IMR-90 (cell line): ENCODE results near the gene PLD3. TPM values are rescaled to one million over a fixed set of nuclear protein-coding genes. Genes with fewer than 3 reads are reported as not detected.

ENCODE experiments used
- ATAC-seq: fragments of 200-7000 bp; cut with Tn5 transposase; 2 replicates; pipeline ENCODE4 v1.9.1; 2020; ENCODE audit warnings: low read depth, mild to moderate bottlenecking, moderate library complexity
- Bru-seq: library from RNA; stranded (reverse); fragments of 400-500 nt; gene quantifications from one replicate; lab custom pipeline; 2021; lab: Mats Ljungman, UMichigan
- BruChase-seq, 2 experiments: library from RNA; stranded (reverse); fragments of 400-500 nt; gene quantifications; one replicate each; lab custom pipeline; 2021; lab: Mats Ljungman, UMichigan
- BruUV-seq: library from RNA; stranded (reverse); fragments of 400-500 nt; replicated peaks from 2 replicates; lab custom pipeline; 2021; lab: Mats Ljungman, UMichigan
- CTCF ChIA-PET: fragments of 300-600 bp; formaldehyde crosslinking; extraction: SDS; loops from one replicate; lab custom pipeline; 2021; ENCODE audit warnings: antibody characterized with exemption; lab: Yijun Ruan, JAX
- POLR2A ChIA-PET: fragments of 300-600 bp; sonication (Branson Sonifier 250); formaldehyde crosslinking; loops from one replicate; lab custom pipeline; 2022; ENCODE audit warnings: antibody characterized with exemption; ENCODE audit not compliant: unreplicated experiment; lab: Charles Lee
- DNase-seq: peaks from one replicate; pipeline ENCODE4 v3.0.0; 2013
- H2AFZ ChIP-seq: replicated peaks from 2 replicates; pipeline ENCODE3; 2013; ENCODE audit warnings: low read length, mild to moderate bottlenecking; ENCODE audit not compliant: poor library complexity
- H2AK5ac ChIP-seq: 2 replicates; pipeline ENCODE4 v1.6.1; 2013; ENCODE audit warnings: low read depth, low read length, inconsistent platforms
- H2AK9ac ChIP-seq: replicated peaks from 2 replicates; pipeline ENCODE3; 2013; ENCODE audit warnings: mild to moderate bottlenecking, low read depth, low read length, moderate library complexity; ENCODE audit not compliant: poor library complexity
- H2BK120ac ChIP-seq: 2 replicates; pipeline ENCODE4 v1.6.1; 2013; ENCODE audit warnings: low read depth, low read length, inconsistent platforms
- H2BK15ac ChIP-seq: 3 replicates; pipeline ENCODE4 v1.6.1; 2013; ENCODE audit warnings: low read depth, low read length, inconsistent platforms
- H2BK20ac ChIP-seq: 2 replicates; pipeline ENCODE4 v1.6.1; 2013; ENCODE audit warnings: low read depth, mild to moderate bottlenecking, inconsistent platforms, low read length, moderate library complexity
- H2BK5ac ChIP-seq: 2 replicates; pipeline ENCODE4 v1.6.1; 2013; ENCODE audit warnings: mild to moderate bottlenecking, low read depth, low read length, inconsistent platforms; ENCODE audit not compliant: poor library complexity, severe bottlenecking
- H3K14ac ChIP-seq: replicated peaks from 2 replicates; pipeline ENCODE4 v1.6.1; 2013; ENCODE audit warnings: low read depth, low read length, inconsistent platforms
- H3K18ac ChIP-seq: 2 replicates; pipeline ENCODE4 v1.6.1; 2013; ENCODE audit warnings: low read depth, low read length, control low read depth
- H3K23ac ChIP-seq: 2 replicates; pipeline ENCODE4 v1.6.1; 2013; ENCODE audit warnings: low read depth, low read length, inconsistent platforms
- H3K27ac ChIP-seq: 2 replicates; pipeline ENCODE4 v1.5.1; 2013; ENCODE audit warnings: mild to moderate bottlenecking, control low read depth, low read length; ENCODE audit not compliant: insufficient read depth
- H3K27me3 ChIP-seq: 2 replicates; pipeline ENCODE4 v1.6.1; 2013; ENCODE audit warnings: low read length; ENCODE audit not compliant: control insufficient read depth, insufficient read depth
- H3K36me3 ChIP-seq: 2 replicates; pipeline ENCODE4 v1.6.1; 2013; ENCODE audit warnings: low read length, mixed read lengths; ENCODE audit not compliant: control insufficient read depth, insufficient read depth
- H3K4ac ChIP-seq: 2 replicates; pipeline ENCODE4 v1.6.1; 2013; ENCODE audit warnings: low read depth, low read length, inconsistent platforms
- H3K4me1 ChIP-seq: 2 replicates; pipeline ENCODE4 v1.6.1; 2013; ENCODE audit warnings: low read length, mixed read lengths; ENCODE audit not compliant: control insufficient read depth, insufficient read depth
- H3K4me2 ChIP-seq: 2 replicates; pipeline ENCODE4 v1.6.1; 2013; ENCODE audit warnings: low read depth, mild to moderate bottlenecking, control low read depth, low read length, moderate library complexity
- H3K4me3 ChIP-seq: 2 replicates; pipeline ENCODE4 v1.5.1; 2013; ENCODE audit warnings: low read depth, mild to moderate bottlenecking, control low read depth, low read length, moderate library complexity; ENCODE audit not compliant: insufficient read depth
- H3K56ac ChIP-seq: 2 replicates; pipeline ENCODE4 v1.6.1; 2013; ENCODE audit warnings: low read length, inconsistent platforms; ENCODE audit not compliant: insufficient read depth; ENCODE audit errors: extremely low read depth
- H3K79me1 ChIP-seq, 2 experiments: 2 replicates each; pipeline ENCODE4 v1.6.1; 2013; ENCODE audit warnings: low read length in 2 of 2, inconsistent platforms in 1 of 2, low read depth in 1 of 2
- H3K9ac ChIP-seq: 2 replicates; pipeline ENCODE4 v1.6.1; 2013; ENCODE audit warnings: low read depth, low read length, control low read depth
- H3K9me1 ChIP-seq: 2 replicates; pipeline ENCODE4 v1.6.1; 2013; ENCODE audit warnings: low read length, inconsistent platforms; ENCODE audit not compliant: insufficient read depth
- H3K9me3 ChIP-seq: 2 replicates; pipeline ENCODE4 v1.6.1; 2013; ENCODE audit warnings: low read length; ENCODE audit not compliant: control insufficient read depth, insufficient read depth
- H4K20me1 ChIP-seq: 2 replicates; pipeline ENCODE4 v1.6.1; 2013; ENCODE audit warnings: low read length, inconsistent platforms; ENCODE audit not compliant: insufficient read depth
- H4K5ac ChIP-seq: 2 replicates; pipeline ENCODE4 v1.6.1; 2013; ENCODE audit warnings: mild to moderate bottlenecking, low read depth, low read length, control low read depth
- H4K8ac ChIP-seq, 2 experiments: 2 replicates each; pipeline ENCODE4 v1.6.1; 2013; ENCODE audit warnings: low read depth in 2 of 2, low read length in 2 of 2, control low read depth in 1 of 2, inconsistent platforms in 1 of 2
- H4K91ac ChIP-seq: 2 replicates; pipeline ENCODE4 v1.6.1; 2013; ENCODE audit warnings: low read depth, low read length, inconsistent platforms; ENCODE audit not compliant: insufficient read depth
- CEBPB ChIP-seq: IDR thresholded peaks from 2 replicates; pipeline ENCODE4 v1.6.1; 2012; ENCODE audit warnings: low read depth, low read length, improper control_type of control experiment
- CTCF ChIP-seq: conservative IDR thresholded peaks from 2 replicates; pipeline ENCODE4 v1.5.1; 2012; ENCODE audit warnings: mild to moderate bottlenecking, low read depth, low read length, improper control_type of control experiment
- FOS ChIP-seq: fragments of 150-350 bp; IDR thresholded peaks from 2 replicates; pipeline ENCODE4 v1.6.1; 2016; ENCODE audit warnings: low read depth, low read length
- MAFK ChIP-seq: IDR thresholded peaks from 2 replicates; pipeline ENCODE4 v1.6.1; 2012; ENCODE audit warnings: low read depth, low read length, improper control_type of control experiment
- MAZ ChIP-seq: IDR thresholded peaks from 2 replicates; pipeline ENCODE4 v1.6.1; 2012; ENCODE audit warnings: low read depth, mild to moderate bottlenecking, low read length, improper control_type of control experiment, moderate library complexity, borderline replicate concordance
- MXI1 ChIP-seq: IDR thresholded peaks from 2 replicates; pipeline ENCODE4 v1.6.1; 2012; ENCODE audit warnings: low read depth, mild to moderate bottlenecking, low read length, moderate library complexity, borderline replicate concordance
- NFE2L2 ChIP-seq: fragments of 150-350 bp; IDR thresholded peaks from 2 replicates; pipeline ENCODE4 v1.6.1; 2016; ENCODE audit warnings: low read depth, mild to moderate bottlenecking, low read length
- POLR2A ChIP-seq: IDR thresholded peaks from 2 replicates; pipeline ENCODE4 v1.6.1; 2012; ENCODE audit warnings: mild to moderate bottlenecking, low read depth, low read length
- RAD21 ChIP-seq: IDR thresholded peaks from 2 replicates; pipeline ENCODE4 v1.6.1; 2012; ENCODE audit warnings: low read length, improper control_type of control experiment
- WGBS, 2 experiments: methylation state at CpG; one replicate each; pipeline versions ENCODE4 v1.1.5 to v1.1.7; 2013; ENCODE audit warnings: missing lambda C conversion rate in 2 of 2; ENCODE audit not compliant: insufficient read length in 1 of 2; ENCODE audit errors: extremely low coverage in 2 of 2; 5-methylcytosine and 5-hydroxymethylcytosine counted together
- dilution Hi-C: fragments of 300-500 bp; cut with HindIII; formaldehyde crosslinking; loops from one replicate; pipeline ENCODE4 v1.14.3; 2018; ENCODE audit warnings: low sequenced_read_pairs; ENCODE audit not compliant: unreplicated experiment
- in situ Hi-C: fragments of 300-500 bp; cut with MboI; formaldehyde crosslinking; loops from 3 replicates; pipeline ENCODE4 v1.14.3; 2019; ENCODE audit warnings: low sequenced_read_pairs, inconsistent platforms, mixed read lengths
- intact Hi-C: fragments of 100-400 bp; cut with micrococcal nuclease; formaldehyde crosslinking; loops from 2 replicates; pipeline ENCODE4 v1.10.0; 2022
- long read RNA-seq: library from polyadenylated mRNA; unstranded; transcript quantifications from one replicate; pipeline ENCODE4 v2.0.0, GENCODE V29; 2021; ENCODE audit not compliant: unreplicated experiment
- polyA plus RNA-seq, 3 experiments: library from polyadenylated mRNA; depleted of rRNA; stranded (reverse); fragments of >200 nt; gene quantifications; 2 replicates each; pipeline ENCODE4 v1.2.3, GENCODE V29; 2012; ENCODE audit warnings: low replicate concordance in 1 of 3
- total RNA-seq: library from RNA; depleted of rRNA; stranded (reverse); fragments of >200 nt; gene quantifications from 2 replicates; pipeline ENCODE4 v1.2.3, GENCODE V29; 2012; rRNA removed
- TF ChIP-seq, protein P1 (sequence below): fragments of 150-350 bp; IDR thresholded peaks from 2 replicates; pipeline ENCODE4 v1.6.1; 2017; ENCODE audit warnings: mild to moderate bottlenecking, antibody characterized with exemption, low read length, low read depth

The PLD3 gene, protein sequence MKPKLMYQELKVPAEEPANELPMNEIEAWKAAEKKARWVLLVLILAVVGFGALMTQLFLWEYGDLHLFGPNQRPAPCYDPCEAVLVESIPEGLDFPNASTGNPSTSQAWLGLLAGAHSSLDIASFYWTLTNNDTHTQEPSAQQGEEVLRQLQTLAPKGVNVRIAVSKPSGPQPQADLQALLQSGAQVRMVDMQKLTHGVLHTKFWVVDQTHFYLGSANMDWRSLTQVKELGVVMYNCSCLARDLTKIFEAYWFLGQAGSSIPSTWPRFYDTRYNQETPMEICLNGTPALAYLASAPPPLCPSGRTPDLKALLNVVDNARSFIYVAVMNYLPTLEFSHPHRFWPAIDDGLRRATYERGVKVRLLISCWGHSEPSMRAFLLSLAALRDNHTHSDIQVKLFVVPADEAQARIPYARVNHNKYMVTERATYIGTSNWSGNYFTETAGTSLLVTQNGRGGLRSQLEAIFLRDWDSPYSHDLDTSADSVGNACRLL
- total RNA-seq (117 and 120 TPM in 2 replicates), polyA plus RNA-seq (2012; rRNA removed) (665 and 732 TPM in 2 replicates), Bru-seq, nascent RNA (percentile 86 among the genes with signal in this experiment), BruChase-seq, experiment 1, labeled RNA remaining after a 6-hour chase (percentile 97 among the genes with signal in this experiment), BruChase-seq, experiment 2, labeled RNA remaining after a 2-hour chase (percentile 95 among the genes with signal in this experiment)
- polyA plus RNA-seq (2012; cell fraction: cytosol; rRNA removed) = 939 and 1,304 TPM in 2 replicates
- polyA plus RNA-seq (2012; cell fraction: nucleus; rRNA removed; ENCODE audit: low replicate concordance) = 308 and 790 TPM in 2 replicates
- long read RNA-seq, transcript PLD3-207 (13 exons, 2,140 nt) = minor isoform, 18 of 340 reads
- long read RNA-seq, transcript PLD3-213 (3 exons, 750 nt) = major isoform, 22 of 340 reads
- long read RNA-seq, partial matches to known transcripts = 219 of 340 reads
- long read RNA-seq, other reads (novel, unspliced or antisense) = 78 of 340 reads

GRCh38 chr19:40348125-40348913, at the start of gene PLD3, which contains the start of gene C19orf47:
PLD3 (plus strand) TSS chr19:40348695; CDS start chr19:40366484, 17,789 bp downstream.
C19orf47 (minus strand) TSS chr19:40348397; CDS start chr19:40341857, 6,540 bp downstream.
- H4K5ac ChIP-seq = peak within 1 kb of the TSS; percentile 43
- H2BK120ac ChIP-seq = peak within 1 kb of the TSS; percentile 17; the same call in 1 of the 2 replicates
- H3K4me1 ChIP-seq = peaks cover 4% of the 10 kb centered on the region; the same call in 1 of the 2 replicates
- peak within 1 kb of the TSS; percentile 99 for H3K23ac ChIP-seq
- no TSS peak for BruUV-seq
- 0% methylated on average over 6 of the region's 77 CpGs; no CpG with 5 or more reads in 1 of the 2 experiments for WGBS, 2 experiments
- H3K14ac ChIP-seq = peak within 1 kb of the TSS; percentile 97
- ChIA-PET POLR2A (interaction anchor here (0.6 to 1.0 kb wide), 2 partner anchors 17 to 41 kb away, joined by 3 to 16 read pairs; no protein-coding TSS in a partner anchor), CTCF (interaction anchor here (0.5 to 0.6 kb wide), 2 partner anchors 112 to 176 kb away, joined by 4 read pairs; no protein-coding TSS in a partner anchor)
- peak within 1 kb of the TSS; percentile 57 for H2BK5ac ChIP-seq
- H3K27me3 ChIP-seq = no peaks in the 10 kb centered on the region
- DNase-seq (peak; percentile 99), ATAC-seq (peak; percentile 97)
- peak within 1 kb of the TSS; percentile 98 for H2AK9ac ChIP-seq
- peak within 1 kb of the TSS; percentile 95 for H3K4me2 ChIP-seq
- H4K20me1 ChIP-seq = no peaks in the 10 kb centered on the region
- H3K9me1 ChIP-seq = peaks cover 10% of the 10 kb centered on the region
- H2AFZ ChIP-seq = peak within 1 kb of the TSS; percentile 96
- intact Hi-C loops (loop anchor here (2.0 to 5.0 kb wide), 3 partner anchors 72 to 249 kb away; partner anchors contain the start of gene SERTAD3), dilution Hi-C loops (no loop called here), in situ Hi-C loops (no loop called here)
- H3K9ac ChIP-seq = peak within 1 kb of the TSS; percentile 93
- H3K4me3 ChIP-seq = peak within 1 kb of the TSS; percentile 70
- peak within 1 kb of the TSS; percentile 88 for H2AK5ac ChIP-seq
- peak within 1 kb of the TSS; percentile 89 to 95 for H4K8ac ChIP-seq
- H3K4ac ChIP-seq = peak within 1 kb of the TSS; percentile 83
- H3K56ac ChIP-seq = peak within 1 kb of the TSS; percentile 95
- H3K27ac ChIP-seq = peak within 1 kb of the TSS; percentile 63
- H4K91ac ChIP-seq = peak within 1 kb of the TSS; percentile 38
- H2BK20ac ChIP-seq = no peak within 1 kb of the TSS
- no peaks in the 10 kb centered on the region for H3K9me3 ChIP-seq
- peaks cover 27 to 52% of the 10 kb centered on the region in 2 experiments for H3K79me1 ChIP-seq
- peaks cover 5% of the 10 kb centered on the region for H3K36me3 ChIP-seq
- H2BK15ac ChIP-seq = peak within 1 kb of the TSS; percentile 24; the same call in 1 of the 3 replicates
- H3K18ac ChIP-seq = no peak within 1 kb of the TSS
- TF ChIP-seq FOS (peak; percentile 86), CEBPB (no peak), CTCF (no peak), MAZ (peak; percentile 94; the same call in 1 of the 2 replicates), RAD21 (no peak), POLR2A (peak; percentile 69), NFE2L2 (no peak), MAFK (no peak), MXI1 (no peak)
- TF ChIP-seq, protein P1, sequence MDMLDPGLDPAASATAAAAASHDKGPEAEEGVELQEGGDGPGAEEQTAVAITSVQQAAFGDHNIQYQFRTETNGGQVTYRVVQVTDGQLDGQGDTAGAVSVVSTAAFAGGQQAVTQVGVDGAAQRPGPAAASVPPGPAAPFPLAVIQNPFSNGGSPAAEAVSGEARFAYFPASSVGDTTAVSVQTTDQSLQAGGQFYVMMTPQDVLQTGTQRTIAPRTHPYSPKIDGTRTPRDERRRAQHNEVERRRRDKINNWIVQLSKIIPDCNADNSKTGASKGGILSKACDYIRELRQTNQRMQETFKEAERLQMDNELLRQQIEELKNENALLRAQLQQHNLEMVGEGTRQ = peak; percentile 100
